Left ventricle myocardium inferior (tissue), 1 donor: ENCODE results near the gene SLC4A2. TPM values are rescaled to one million over a fixed set of nuclear protein-coding genes. Genes with fewer than 3 reads are reported as not detected.
A peak's percentile ranks its signal among the peaks of the same experiment; 100 is the strongest.

Experiments used
- DNase-seq: peaks from one replicate; pipeline ENCODE4 v3.0.0-alpha.2; 2020
- H3K27ac ChIP-seq: fragments of 200-600 bp; replicated peaks from 2 replicates; pipeline ENCODE4 v1.8.0; 2021
- H3K27me3 ChIP-seq: fragments of 200-600 bp; 2 replicates; pipeline ENCODE4 v1.8.0; 2021; ENCODE audit warnings: low read depth
- H3K36me3 ChIP-seq: fragments of 200-600 bp; 2 replicates; pipeline ENCODE4 v1.8.0; 2021
- H3K4me1 ChIP-seq: fragments of 200-600 bp; 2 replicates; pipeline ENCODE4 v1.8.0; 2021
- H3K4me3 ChIP-seq: fragments of 200-600 bp; 2 replicates; pipeline ENCODE4 v1.8.0; 2021; ENCODE audit warnings: mild to moderate bottlenecking, moderate library complexity
- H3K9me3 ChIP-seq: fragments of 200-600 bp; replicated peaks from 2 replicates; pipeline ENCODE4 v1.8.0; 2021
- intact Hi-C: fragments of 100-400 bp; cut with micrococcal nuclease; formaldehyde crosslinking; loops from one replicate; pipeline ENCODE4 v1.11.0; 2022
- total RNA-seq: library from RNA; stranded (reverse); fragmentation: NEBNext Ultra II Directional; extraction: Animal tissue kit (Norgen Biotek cat#: 25700); gene quantifications from one replicate; pipeline ENCODE4 v1.2.1, GENCODE V29; 2021
- TF ChIP-seq, protein P1 (sequence below): fragments of 200-600 bp; IDR thresholded peaks from 2 replicates; pipeline ENCODE4 v1.8.0; 2021; ENCODE audit warnings: antibody characterized with exemption, mild to moderate bottlenecking, borderline replicate concordance
- donor health status: DM: no; HTN: yes; CAD: no; lungs with severe emphysema.

SLC4A2 gene
- total RNA-seq, 1 donor from 2014 or later: 62.9 TPM

DNA sequence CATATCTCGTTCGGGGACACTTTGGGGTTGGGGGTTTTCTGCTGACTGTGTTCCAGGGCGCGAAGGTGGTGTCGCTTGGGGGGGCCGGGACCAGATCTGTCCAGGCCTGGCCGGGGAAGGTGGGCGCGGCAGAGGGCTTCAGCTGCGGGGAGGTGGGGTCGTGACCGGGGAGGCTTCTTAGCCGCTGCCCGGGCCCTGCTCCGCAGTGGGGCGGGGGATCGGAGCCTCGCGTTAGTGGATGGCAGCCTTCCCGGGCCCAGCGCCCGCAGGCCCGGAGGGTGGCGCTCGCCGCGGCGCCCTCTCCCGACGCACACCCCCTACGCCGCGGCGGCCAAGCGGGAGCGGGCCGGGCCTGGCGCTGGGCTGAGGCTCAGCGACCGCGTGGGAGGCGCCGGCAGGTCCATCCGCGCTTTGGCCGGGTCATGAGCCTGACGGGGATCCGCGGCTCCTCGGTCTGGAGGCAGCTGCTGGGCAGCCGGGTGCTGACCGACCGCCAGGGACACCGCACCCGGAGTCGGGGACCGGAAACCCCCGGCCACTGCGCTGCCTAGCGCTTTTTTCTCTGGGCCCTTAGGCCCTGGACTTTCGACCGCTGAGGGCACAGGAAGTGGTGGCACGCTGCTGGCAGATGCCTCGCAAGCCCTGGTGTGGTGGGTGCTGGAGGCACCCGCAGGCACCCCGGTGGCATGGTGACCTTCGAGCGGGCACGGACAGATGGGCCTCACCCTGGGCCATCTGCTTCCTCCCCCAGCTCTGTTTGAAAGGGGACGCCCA lies 28.0 kb downstream of the SLC4A2 start:
- H3K4me3 ChIP-seq: peak overlapping the region; percentile 90
- H3K9me3 ChIP-seq: no peaks in the 10 kb centered on the region
- H3K36me3 ChIP-seq: no peaks in the 10 kb centered on the region
- no peaks in the 10 kb centered on the region for H3K27me3 ChIP-seq
- H3K4me1 ChIP-seq: peaks cover 84% of the 10 kb centered on the region
- DNase-seq: peak; percentile 72
- TF ChIP-seq, protein P1, sequence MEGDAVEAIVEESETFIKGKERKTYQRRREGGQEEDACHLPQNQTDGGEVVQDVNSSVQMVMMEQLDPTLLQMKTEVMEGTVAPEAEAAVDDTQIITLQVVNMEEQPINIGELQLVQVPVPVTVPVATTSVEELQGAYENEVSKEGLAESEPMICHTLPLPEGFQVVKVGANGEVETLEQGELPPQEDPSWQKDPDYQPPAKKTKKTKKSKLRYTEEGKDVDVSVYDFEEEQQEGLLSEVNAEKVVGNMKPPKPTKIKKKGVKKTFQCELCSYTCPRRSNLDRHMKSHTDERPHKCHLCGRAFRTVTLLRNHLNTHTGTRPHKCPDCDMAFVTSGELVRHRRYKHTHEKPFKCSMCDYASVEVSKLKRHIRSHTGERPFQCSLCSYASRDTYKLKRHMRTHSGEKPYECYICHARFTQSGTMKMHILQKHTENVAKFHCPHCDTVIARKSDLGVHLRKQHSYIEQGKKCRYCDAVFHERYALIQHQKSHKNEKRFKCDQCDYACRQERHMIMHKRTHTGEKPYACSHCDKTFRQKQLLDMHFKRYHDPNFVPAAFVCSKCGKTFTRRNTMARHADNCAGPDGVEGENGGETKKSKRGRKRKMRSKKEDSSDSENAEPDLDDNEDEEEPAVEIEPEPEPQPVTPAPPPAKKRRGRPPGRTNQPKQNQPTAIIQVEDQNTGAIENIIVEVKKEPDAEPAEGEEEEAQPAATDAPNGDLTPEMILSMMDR: peak; percentile 58
- intact Hi-C loops: no loop called here
- H3K27ac ChIP-seq: peak overlapping the region; percentile 88

DNA sequence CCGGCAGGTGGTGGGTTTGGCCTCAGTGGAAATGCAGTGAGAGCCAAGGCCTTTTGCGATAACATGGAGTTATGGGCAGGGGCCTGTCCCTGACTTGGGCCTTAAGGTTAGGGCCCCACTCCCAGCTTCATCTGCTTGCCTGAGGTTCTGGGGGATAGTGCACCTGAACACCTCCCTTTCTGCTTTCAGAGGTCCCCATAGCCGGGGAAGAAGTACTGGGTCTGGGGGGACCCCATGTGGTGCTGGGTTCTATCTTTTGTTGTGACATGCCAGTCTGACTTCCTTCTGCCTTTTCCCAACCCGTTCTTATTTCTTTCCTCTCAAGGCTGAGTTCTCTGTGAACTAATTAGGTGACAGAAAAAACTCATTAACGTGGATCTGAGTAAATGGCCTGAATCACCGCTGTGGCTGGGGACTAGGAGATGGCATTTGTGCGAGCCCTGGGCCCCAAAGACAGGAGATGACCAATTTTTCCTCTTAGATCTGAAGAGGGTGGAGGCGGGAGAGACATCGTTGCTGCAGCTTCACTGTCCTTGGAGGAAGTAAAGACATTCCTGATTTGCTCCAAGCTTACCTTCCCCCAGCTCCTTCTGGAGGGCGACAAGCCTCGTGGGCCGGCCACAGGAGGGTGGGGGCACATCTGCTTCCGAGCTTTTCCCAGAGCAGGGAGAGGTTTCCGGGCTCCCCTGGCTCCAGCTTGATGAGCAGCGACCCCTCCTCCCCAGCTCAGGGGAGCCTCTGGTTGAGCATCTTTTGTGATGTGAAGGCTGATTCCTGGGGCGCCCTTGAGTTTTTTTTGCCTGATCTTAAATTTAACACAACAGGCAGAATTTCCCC lies 28.8 kb downstream of the SLC4A2 start:
- intact Hi-C loops: no loop called here
- peak overlapping the region; percentile 90 for H3K4me3 ChIP-seq
- TF ChIP-seq, protein P1: no peak

DNA sequence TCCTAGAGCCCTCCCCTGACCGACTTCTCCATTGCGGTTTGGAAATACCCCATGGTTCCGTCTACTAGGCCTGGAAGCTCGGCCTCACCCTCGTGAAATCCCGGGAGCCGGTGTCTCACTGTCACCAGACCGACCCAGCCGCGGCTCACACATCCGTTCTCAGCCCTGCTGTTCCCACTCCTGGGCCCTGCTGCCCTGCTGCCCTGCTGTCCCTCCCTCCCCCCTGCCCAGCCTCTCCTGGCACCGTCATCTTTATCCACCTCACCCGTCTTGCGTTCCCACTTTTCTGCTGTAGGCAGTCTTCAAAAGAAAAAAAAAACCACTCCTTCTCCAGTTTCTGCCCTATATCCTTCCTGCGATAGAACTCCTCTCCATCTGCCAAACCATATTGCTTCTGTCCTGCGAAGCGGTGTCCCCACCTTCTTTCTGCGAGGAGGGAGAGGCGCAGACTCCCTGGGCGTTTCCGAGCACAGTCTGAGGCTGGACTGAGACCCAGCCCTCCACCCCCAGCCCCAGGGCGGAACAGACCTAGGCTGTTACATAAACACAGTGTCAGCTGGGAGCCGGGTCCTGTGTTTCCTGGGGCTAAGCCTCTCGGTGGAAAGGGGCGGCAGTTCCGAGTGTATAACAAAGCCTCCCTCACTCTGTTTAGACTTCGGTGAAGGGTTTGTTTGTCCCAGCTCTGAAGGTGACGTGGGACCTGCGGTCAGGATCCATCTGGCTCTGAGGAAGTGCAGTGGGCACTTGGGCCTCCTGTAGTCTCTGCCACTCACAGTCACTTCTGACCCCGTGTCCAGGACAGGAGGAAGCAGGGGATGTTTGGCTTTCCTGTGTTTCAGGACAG lies 29.7 kb downstream of the SLC4A2 start:
- Histone ChIP-seq H3K27ac (peak overlapping the region; percentile 88), H3K4me1 (peaks cover 72% of the 10 kb centered on the region), H3K9me3 (no peaks in the 10 kb centered on the region), H3K36me3 (no peaks in the 10 kb centered on the region), H3K27me3 (no peaks in the 10 kb centered on the region), H3K4me3 (peak overlapping the region; percentile 90)
- TF ChIP-seq, protein P1: no peak
- intact Hi-C loops: no loop called here
- DNase-seq: peak; percentile 69

More for the DNA sequence above, 28.8 kb downstream of the SLC4A2 start:
- Histone ChIP-seq H3K27me3 (no peaks in the 10 kb centered on the region), H3K9me3 (no peaks in the 10 kb centered on the region), H3K27ac (peak overlapping the region; percentile 88), H3K4me1 (peaks cover 79% of the 10 kb centered on the region), H3K36me3 (no peaks in the 10 kb centered on the region)
- DNase-seq: no peak

DNA sequence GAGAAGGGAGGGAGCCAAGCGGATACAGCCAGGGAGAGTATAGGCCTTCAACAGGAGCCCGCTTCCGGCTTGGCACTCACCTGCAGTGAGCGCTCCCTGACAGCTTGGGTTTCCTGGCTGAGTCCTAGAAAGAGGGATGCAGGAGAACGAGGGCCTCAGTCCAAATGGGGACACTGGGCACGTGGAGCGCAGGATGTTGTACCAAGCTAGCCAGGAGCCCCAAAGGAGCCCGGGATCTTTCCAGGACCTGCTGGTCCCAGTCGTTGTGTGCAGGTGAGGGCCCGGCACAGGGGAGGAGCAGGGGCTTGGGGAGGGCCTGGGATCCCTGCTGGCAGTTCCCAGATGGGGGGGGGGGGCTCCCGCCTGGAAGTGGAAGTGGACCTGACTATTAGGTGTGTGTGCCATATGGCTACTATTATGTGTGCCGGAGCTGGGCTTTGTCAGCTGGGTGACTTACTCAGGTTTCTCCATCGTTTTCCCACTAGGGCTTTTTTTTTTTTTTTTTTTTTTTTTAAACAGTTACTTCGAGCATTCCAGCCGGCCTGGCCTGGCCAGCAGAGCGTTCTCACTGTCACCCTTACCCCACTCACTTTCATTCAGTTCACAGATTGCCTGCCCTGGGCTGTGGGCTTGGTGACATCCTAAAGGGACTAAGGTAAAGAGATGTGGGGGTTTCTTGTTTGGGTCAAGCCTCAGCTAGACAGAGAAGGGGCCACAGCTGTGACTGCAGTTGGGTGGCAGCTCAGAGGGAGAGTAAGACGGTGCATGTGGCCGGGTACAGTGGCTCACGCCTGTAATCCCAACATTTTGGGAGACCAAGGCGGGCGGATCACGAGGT lies 30.7 kb downstream of the SLC4A2 start:
- Histone ChIP-seq H3K27me3 (no peaks in the 10 kb centered on the region), H3K36me3 (no peaks in the 10 kb centered on the region), H3K4me3 (peak overlapping the region; percentile 90), H3K27ac (peak overlapping the region; percentile 88), H3K9me3 (no peaks in the 10 kb centered on the region), H3K4me1 (peaks cover 75% of the 10 kb centered on the region)
- TF ChIP-seq, protein P1: no peak
- intact Hi-C loops: no loop called here
- DNase-seq: no peak
